Fibroblast of lung (primary cell): Measurements from ENCODE around the gene ALKBH8.

Source experiments
- CTCF ChIP-seq, 2 donors: IDR thresholded peaks in 1 of 2; conservative IDR thresholded peaks in 1 of 2; 1 replicate in 1 of 2; 2 replicates in 1 of 2; pipeline ENCODE4 v1.5.1; 2011 to 2012; ENCODE audit warnings: low read length in 2 of 2, control low read depth in 1 of 2, inconsistent platforms in 1 of 2, low read depth in 1 of 2, mild to moderate bottlenecking in 1 of 2
- EZH2 ChIP-seq: IDR thresholded peaks from 2 replicates; pipeline ENCODE4 v1.5.1; 2012; ENCODE audit warnings: low read length, control low read depth, mild to moderate bottlenecking; ENCODE audit errors: missing control alignments

- TF ChIP-seq CTCF (conservative IDR thresholded peaks at IDR 0.05 in 1 of 2, IDR thresholded peaks at IDR 0.05 in 1 of 2; ENCODE audit: low read depth in 1 of 2, low read length in 2 of 2) (no peak), EZH2 (no peak)
Measured at GRCh38 chr11:107594736-107595135, 29.2 kb upstream of the ALKBH8 start.
